ENCODE results near the gene SLC15A1.

The SLC15A1 gene

DNA sequence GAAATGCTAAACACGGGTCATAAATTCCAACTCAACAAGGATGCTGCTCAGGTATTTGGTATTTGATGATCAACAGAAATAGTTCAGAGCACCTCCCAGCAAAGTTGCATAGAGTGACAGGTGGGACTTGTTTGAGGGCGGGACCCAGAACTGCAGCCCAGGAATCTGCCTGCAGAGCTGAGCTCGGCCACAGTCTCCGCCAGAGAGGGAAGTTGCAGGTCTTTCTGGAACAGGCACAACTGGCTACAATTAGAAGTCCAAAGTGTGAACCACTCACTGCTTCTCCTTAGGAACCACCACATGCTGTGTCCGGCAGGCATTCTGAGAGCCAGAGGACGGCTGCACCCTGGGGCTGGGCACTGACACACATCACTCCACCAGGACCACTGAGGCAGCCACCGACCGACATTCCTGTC is 1.1 kb downstream of the SLC15A1 start:
- no peak for DNase-seq (ENCODE audit: low spot score)

GRCh38 chr13:98749501-98749900 is 3.0 kb downstream of the SLC15A1 start:
- DNase-seq (ENCODE audit: low spot score), result peak; percentile 85

GRCh38 chr13:98746968-98747367 is 5.5 kb downstream of the SLC15A1 start:
- DNase-seq (ENCODE audit: low spot score), result peak; percentile 68

- no peak for DNase-seq (ENCODE audit: low spot score)
These were observed 9.1 kb downstream of the SLC15A1 start for GRCh38 chr13:98743377-98743776.

DNA sequence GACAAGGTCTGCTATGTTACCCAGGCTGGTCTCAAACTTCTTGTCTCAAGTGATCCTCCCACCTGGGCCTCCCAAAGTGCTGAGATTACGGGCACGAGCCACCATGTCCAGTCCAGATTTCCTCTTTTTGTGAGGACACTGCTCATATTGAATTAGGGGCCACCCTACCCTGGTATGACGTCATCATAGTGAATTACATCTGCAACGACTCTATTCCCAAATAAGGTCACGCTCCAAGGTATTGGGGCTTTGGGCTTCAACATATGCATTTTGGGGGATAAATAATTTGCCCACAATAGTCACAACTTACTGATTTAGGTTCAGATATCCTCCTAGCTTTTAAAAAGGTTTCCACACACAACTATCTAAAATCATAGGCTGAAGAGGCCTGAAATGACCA is 9.5 kb downstream of the SLC15A1 start:
- DNase-seq (ENCODE audit: low spot score), result no peak

GRCh38 chr13:98741741-98742435 is 10.6 kb downstream of the SLC15A1 start:
- DNase-seq (ENCODE audit: low spot score), result peak; percentile 66

DNA sequence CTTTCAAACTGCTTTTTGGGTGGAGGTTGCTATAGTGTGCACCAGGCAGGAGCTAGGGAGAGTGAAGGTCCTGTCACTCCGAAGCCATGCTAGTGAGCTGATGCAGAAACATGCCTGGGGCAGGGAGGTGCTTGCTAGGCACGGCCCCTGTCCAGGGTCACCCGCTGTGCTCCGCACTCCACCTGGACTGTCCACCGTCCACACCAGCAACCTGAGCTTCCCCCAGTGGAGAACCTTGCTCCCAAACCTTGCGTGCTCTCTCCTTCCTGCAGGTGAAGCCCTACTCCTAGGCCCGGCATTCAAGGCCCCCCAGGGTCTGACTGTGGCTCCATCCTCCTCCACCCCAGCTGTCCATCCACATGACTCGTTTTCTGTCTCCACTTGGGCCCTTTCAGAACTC is 12.3 kb downstream of the SLC15A1 start:
- DNase-seq (ENCODE audit: low spot score), result no peak

- no peak for DNase-seq (ENCODE audit: low spot score)
These were observed 13.5 kb downstream of the SLC15A1 start for GRCh38 chr13:98738993-98739392.

DNA sequence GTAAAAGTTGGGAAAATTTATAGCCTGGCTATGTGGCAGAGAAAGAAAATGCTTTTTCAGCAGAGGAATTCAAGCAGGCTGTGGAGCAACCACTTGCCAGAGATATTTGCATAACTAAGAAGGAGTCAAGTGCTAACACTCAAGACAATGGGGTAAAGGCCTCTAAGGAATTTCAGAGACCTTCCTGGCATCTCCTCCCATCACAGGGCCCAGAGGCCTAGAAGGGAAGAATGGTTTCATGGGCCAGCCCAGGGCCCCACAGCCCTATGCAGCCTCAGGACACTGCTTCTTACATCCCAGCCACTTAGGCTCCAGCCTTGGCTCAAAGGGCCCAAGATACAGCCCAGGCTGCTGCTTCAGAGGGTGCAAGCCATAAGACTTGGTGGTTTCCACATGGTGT is 14.3 kb downstream of the SLC15A1 start:
- no peak for DNase-seq (ENCODE audit: low spot score)

GRCh38 chr13:98731925-98732324 is 20.5 kb downstream of the SLC15A1 start:
- DNase-seq (ENCODE audit: low spot score), result no peak

GRCh38 chr13:98731038-98731437 is 21.4 kb downstream of the SLC15A1 start:
- DNase-seq (ENCODE audit: low spot score), result no peak

- no peak for DNase-seq (ENCODE audit: low spot score)
These were observed 22.0 kb downstream of the SLC15A1 start for GRCh38 chr13:98730441-98730840.

DNA sequence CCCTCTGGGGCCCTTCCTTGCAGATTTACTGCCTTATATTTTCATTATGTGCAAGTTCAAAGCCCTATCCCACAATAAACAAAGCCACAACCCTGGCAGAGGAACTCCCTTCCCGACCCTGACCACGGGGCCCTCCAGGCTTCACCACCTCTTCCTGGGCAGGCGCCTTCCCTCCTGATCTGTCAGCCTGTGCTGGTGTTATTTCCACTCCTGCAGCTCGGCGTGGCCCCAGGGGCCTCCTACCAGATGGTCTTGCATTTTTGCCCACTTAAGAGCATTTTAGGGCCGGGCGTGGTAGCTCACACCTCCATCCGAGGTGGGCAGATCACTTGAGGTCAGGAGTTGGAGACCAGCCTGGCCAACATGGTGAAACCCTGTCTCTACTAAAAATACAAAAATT is 22.8 kb downstream of the SLC15A1 start:
- no peak for DNase-seq (ENCODE audit: low spot score)

DNA sequence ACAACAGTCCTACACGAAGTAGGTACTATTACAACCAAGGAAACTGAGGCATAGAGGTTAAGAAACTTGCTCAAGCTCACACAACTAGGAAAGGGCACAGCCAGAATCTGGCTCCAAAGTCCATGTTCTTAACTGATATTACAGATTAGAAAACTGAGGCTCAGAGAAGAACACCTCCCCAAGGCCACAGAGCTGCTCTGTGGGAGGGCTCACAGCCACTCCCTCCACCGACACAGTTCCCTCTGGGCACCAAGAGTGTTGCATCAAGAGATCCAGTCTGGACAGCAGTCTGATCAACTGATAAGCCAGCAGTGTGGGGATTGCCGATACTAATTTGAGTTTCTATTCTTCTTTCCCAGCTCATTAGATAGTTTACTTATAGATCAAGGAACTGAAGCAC is 29.5 kb downstream of the SLC15A1 start:
- no peak for DNase-seq (ENCODE audit: low spot score)

DNA sequence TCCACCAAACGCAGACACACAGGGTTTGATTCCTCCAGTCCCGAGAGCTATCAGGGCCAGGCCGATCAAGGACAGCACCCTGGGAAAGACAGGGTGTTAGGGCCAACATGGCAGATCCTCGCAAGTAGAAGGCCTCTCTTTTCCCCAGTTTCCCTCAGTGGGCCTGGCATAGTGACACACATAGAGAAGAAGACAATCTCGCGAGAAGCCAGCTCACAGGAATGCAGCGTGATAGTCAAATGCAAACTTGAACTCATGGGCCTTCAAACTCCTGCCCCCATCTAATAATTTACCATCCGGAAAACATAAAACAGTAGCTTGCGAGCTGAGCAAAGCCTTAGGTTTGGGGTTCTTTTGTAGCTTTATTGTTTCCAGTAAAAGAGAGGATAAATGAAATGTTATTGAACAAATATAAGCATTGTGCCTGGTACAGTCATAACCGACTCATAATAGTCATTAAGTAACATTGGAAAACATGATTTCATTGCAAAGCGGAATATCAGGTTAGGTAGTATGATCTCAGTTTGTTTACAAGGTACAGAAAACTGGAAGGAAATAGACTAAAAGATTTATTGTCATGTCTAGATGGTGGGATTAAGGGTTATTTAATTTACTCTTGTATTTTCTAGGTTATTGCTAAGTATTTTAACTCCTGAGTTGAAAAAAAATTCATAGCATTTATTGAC is 30.5 kb downstream of the SLC15A1 start:
- no peak for DNase-seq (ENCODE audit: low spot score)

DNA sequence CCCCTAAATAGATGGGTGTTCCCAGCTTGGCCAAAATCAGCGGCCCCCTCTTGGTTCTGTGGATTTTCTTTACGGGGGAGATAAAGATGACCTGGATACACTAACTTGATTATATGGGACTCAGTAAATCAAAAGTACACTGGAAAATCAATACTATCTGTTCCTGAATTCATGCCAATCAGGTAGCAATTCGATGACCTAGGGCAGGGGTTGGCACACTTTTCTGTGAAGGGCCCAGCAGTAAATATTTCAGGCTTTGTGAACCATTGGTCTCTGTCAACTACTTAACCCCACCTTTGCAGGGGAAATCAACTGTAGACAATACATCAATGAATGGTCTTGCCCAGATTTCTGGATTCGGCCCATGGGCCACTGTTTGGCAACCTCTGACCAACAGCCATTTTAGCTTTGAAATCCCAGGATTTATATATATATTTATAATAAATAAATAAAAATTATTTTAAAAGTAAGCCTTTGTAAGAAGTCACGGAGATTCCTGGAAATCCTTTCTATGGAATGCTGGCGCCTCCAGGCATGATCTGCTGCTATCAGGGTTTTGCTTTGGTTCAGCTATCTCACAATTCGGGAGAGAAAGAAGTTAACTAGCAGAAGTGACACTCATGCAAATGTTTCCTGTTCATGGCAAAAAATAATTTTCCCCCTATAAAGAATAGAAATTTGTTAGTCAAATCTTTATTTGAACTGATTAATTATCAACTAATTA is 32.8 kb downstream of the SLC15A1 start:
- no peak for DNase-seq (ENCODE audit: low spot score)

GRCh38 chr13:98717891-98718290 is 34.6 kb downstream of the SLC15A1 start:
- DNase-seq (ENCODE audit: low spot score), result no peak

- no peak for DNase-seq (ENCODE audit: low spot score)
These were observed 35.2 kb downstream of the SLC15A1 start for GRCh38 chr13:98717256-98717655.

GRCh38 chr13:98710521-98710920 is 42.0 kb downstream of the SLC15A1 start:
- no peak for DNase-seq (ENCODE audit: low spot score)

DNA sequence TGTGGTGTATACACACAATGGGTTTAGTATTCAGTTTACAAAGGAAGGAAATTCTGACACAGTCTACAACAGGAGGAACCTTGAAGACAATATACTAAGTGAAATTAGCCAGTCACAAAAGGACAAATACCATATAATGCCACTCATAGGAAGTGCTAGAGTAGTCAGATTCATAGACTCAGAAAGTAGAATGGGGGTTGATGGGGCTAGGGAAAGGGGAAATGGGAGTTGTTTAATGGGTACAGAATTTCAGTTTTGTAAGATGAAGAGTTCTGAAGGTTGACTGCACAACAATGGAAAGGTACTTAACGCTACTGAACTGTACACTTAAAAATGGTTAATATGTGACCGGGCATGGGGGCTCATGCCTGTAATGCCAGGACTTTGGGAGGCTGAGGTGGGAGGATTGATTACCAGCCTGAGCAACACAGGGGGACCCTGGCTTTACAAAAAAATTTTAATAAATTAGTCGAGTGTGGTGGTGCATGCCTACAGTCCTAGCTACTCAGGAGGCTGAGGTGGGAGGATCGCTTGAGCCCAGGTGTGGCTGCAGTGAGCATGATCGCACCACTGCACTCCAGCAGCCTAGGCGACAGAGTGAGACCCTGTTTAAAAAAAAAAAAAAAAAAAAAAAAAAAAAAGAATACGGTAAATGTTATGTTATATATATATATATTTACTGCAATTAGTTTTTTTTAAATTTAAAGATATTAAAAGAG is 45.0 kb downstream of the SLC15A1 start:
- no peak for DNase-seq (ENCODE audit: low spot score)

DNA sequence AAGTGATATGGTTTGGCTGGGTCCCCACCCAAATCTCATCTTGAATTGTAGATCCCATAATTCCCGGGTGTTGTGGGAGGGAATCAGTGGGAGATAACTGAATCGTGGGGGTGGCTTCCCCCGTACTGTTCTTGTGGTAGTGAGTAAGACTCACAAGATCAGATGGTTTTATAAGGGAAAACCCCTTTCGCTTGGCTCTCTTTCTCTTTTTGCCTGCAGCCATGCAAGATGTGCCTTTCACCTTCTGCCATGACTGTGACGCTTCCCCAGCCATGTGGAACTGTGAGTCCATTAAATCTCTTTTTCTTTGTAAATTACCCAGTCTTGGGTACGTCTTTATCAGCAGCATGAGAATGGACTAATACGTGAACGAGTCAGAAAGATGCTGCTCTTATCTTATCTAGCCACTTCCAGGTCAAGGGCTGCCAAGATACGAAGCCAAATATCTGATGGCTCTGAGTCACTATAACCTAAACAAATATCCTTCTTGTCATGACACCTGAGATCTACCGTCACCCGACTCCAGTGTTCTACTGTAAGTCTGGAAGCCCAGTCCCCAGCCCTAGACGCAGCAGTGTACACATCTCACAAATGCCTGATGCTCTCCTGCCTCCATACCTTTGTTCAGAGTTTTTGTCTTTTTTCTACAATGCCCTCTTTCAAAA is 45.9 kb downstream of the SLC15A1 start:
- DNase-seq (ENCODE audit: low spot score), result no peak

DNA sequence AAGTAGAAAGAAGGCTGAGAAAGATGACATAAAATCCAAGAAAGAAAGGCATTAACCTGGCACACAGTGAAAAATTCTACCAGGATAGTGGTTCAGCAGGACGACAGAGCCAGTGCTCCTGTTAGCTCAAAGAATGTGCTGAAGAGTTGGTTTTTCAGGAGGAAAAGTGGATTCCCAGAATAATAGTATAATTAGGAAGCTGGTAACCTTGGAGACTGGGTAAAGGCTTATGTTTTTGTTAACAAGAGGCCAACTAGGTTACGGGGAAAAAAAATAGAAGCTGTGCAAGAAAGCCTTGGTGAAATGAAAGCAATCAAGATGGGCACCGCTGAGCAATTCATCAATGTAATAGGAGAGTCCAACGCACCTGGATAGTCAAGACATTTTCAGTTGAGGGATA is 54.7 kb downstream of the SLC15A1 start:
- no peak for DNase-seq (ENCODE audit: low spot score)
